GM18498 (cell line): ENCODE results near the gene MREG.
"Not testable (repeated sequence)": the region's sequence is repeated elsewhere in the genome, so short reads cannot be mapped to it uniquely, and the experiment has no call there.

Source experiments
- ATAC-seq: cut with Tn5 transposase; IDR thresholded peaks from one replicate; pipeline ENCODE4 v1.9.1; 2021; ENCODE audit warnings: mild to moderate bottlenecking, moderate library complexity; ENCODE audit not compliant: unreplicated experiment

The MREG gene

DNA sequence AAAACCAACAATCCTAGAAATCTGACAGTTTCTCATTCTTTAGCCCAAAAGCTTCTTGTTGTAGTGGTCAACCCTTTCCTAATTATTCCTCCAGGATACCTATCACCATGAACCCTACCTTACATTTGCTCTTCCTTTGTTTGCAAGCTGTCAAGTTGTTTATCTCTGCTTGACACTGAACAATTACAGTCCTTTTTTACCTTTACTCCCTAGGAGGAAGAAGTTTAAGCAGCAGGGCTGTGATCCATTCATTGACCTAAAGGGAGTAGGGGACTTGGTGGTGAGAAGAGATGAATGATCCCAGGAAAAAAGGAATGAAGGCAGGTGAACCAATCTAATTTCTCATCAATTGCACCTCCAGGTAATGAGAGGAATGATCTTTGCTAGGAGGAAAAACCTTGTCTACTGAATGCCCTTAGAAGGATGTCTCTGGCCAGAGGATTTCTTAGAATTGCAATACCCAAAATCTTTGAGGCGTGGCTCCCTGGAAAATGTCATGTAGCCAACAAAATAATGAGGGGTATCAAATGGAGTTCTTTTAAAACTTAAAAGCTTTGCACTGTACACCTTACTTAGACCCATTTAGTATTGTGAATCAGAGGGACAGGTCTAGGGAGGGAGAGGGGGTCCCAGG, 47.7 kb downstream of the MREG start:
- no peak for ATAC-seq

DNA sequence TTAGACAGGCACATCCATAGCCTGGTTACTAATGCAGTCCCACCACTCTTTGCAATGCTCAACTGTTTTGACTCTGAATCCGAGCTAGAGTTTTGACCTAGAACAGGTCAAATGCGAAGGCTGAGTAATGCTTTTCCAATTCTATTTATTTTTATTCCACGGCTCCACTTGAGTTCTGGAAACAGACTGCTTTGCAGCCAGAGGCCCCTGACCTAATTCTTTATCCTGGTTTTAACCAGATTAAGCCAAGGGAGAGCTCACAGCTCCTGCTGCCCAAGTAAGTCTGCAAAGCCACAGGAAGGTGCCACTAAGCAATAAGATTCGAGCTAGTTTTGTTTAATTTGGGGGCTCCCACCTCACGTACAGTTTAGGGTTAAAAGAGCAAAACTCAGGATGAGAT, 51.4 kb downstream of the MREG start:
- ATAC-seq, result no peak

- ATAC-seq, result no peak
Observed at GRCh38 chr2:215958257-215958656, 55.1 kb downstream of the MREG start.

DNA sequence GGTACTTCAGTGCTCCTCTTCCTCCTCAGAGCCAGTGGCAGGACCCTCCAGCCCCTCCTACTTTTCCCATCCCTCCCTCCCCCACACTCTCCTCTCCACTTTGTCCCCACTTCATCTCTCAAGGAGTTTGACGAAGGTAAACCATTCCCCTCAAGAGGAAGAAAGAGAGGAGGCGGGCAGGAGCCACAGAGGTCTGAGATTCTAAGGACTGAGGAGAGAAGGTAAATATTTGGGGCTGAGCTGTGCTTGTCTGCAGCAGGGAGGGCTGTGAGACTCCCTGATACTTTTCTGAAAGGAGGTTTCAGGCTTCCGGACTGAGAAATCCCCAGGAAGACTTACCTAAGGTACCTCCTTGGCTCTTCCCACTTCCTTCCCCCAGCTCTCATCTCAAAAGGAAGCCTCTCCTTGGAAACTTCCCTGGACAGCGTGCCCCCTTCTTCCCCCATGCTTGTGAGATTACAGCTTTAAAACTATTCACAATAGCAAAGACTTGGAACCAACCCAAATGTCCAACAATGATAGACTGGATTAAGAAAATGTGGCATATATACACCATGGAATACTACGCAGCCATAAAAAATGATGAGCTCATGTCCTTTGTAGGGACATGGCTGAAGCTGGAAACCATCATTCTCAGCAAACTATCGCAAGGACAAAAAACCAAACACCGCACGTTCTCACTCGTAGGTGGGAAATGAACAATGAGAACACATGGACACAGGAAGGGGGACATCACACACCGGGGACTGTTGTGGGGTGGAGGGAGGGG, 55.8 kb downstream of the MREG start:
- not testable (repeated sequence) for ATAC-seq

DNA sequence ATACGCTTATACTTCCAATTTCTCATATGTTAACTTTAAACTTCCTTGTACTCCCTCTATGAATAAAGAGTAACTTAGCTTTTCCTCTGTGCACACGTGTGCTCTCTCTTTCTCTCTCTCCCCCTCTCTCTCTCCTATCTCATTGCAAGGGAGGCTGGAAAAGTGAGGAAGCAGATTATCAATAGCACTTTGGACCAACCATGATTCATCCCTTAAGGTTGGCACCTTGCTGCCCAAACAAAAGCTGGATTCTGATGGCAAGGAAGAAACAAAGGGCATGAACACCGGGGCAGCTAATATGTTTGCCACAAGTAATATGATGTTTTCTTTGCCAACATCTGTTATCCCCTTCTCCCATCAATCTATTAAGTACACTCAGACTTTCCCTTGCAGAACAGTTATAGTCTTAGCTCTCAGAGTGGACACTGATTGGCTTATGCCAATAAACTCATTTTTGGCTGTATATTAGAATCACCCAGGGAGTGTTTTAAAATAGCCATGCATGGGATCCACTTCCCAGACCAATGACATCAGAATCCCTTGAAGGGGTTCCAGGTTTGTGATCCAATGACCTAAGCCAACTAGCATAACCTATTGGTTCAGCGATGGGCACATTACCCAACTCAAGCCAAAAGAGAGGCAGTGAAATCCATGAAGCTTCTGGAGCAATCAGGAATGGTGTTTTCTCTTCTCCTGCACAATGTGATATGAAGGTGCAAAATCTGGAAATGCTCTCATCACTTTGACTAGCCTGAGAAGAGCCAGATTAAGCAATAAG, 60.3 kb downstream of the MREG start:
- ATAC-seq, result no peak

GRCh38 chr2:215951558-215951957, 61.8 kb downstream of the MREG start:
- ATAC-seq, result no peak

DNA sequence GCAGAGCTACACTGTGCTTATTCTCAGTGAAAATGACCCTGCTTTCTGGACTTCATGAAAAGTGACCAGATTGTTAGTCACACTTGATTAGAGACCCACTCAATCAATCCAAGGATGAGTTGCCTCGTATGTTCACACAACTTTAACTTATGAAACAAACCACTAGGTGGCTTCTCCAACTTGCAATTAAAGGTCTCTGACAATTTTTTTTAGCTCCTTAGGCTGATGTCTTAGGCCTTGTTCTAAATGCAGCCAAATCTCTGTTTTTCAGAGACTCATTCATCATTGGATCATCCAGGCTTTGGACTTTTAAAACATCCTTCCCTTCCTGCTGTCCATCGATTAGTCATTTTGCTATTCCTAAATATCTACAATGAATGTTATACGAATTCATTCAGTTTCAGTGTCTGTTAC, 63.4 kb downstream of the MREG start:
- ATAC-seq, result peak; percentile 78

DNA sequence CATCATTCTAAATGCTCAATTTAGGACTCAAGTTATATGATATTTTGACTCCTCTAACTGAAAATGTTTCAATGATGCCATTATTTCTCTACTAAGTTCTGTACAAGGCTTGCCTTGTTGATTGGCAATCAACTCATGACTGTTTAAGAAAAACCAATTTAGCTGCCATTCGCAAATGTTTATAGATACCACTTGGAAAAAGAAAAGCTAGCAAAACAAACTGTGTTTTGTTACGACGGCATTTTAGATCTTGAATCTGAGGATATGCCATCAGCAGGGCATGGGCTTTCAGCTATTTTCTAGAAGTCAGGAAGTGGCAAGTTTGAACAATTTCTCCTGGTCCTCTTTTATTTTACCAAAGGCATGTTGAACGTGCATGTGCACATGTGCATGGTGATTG, 65.3 kb downstream of the MREG start:
- ATAC-seq, result no peak

- no peak for ATAC-seq
Observed at GRCh38 chr2:215946586-215946985, 66.8 kb downstream of the MREG start.

DNA sequence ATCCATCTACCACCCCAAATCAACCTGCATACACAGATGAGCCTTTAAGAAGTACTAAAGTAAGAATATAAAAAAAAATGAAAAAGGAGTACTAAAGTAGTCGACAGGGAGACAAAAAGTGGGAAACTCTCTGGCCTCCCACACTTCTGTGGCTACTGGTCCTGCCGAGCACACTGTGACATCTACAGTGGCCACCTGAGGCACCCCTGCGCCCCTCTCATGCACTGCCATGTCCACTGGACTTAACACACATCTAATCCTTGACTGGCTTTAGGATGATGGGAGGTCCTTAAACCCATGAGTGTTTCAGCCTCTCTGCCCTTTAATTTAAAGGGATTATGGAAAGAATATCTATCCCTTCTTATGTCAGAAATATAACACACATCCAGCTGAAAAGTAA, 71.2 kb downstream of the MREG start:
- no peak for ATAC-seq

GRCh38 chr2:215941726-215942125, 71.6 kb downstream of the MREG start:
- ATAC-seq, result no peak

- ATAC-seq, result no peak
Observed at GRCh38 chr2:215940645-215941184, 72.6 kb downstream of the MREG start.

DNA sequence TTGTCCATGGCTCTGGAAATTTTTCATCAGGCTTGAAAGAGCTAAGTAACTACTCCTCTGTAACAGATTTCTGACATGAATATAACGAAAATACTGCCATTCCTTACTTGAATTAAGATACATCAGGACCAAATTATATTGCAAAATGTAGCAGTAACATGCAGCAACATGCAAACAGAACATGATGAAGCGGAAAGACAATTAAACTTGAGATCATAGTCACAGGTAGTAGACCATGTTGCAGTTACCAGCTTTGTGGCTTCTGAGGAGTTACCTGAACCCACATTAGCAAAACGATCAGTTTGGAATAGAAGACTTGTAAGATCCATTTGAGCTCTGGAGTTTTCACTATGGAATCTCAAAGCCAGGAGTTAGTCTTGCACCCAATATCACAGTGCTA, 76.2 kb downstream of the MREG start:
- ATAC-seq, result no peak

- no peak for ATAC-seq
Observed at GRCh38 chr2:215933151-215933550, 80.2 kb downstream of the MREG start.

GRCh38 chr2:215931256-215931903, 82.0 kb downstream of the MREG start:
- peak; percentile 86 for ATAC-seq

DNA sequence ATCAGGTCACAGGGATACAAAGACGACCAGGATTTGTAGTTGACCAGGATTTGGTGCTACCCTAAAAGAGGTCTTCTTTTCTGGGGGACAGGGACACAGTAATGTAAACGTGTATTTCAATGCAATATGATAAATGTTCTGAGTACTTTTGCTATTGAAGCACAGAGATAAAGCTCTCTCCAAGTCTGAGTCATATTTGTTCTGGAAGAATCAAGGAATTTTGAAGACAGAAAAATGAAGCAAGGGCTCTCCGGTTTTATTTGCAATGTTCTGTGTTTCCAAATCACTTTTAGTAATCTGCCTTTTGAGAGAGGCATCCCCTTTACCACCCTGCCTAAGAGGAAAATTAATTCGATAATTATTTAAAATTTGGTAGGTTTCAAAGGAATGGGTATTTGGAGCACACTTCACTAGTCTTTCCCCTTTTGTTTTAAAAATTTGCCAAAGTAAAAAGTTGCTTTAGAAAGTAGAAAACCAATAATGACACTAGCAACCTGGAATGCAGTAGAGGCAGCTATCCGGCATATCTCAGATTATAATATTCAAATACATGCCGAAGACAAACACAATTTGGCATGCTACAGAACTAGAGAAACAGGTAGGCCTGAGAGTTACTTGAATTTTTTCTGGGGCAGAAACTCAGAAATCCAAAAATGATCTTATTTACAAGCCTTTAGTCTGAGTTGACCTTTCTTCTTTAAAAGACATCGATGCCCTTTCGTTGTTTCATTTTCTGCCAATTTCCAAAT, 82.7 kb downstream of the MREG start:
- no peak for ATAC-seq

DNA sequence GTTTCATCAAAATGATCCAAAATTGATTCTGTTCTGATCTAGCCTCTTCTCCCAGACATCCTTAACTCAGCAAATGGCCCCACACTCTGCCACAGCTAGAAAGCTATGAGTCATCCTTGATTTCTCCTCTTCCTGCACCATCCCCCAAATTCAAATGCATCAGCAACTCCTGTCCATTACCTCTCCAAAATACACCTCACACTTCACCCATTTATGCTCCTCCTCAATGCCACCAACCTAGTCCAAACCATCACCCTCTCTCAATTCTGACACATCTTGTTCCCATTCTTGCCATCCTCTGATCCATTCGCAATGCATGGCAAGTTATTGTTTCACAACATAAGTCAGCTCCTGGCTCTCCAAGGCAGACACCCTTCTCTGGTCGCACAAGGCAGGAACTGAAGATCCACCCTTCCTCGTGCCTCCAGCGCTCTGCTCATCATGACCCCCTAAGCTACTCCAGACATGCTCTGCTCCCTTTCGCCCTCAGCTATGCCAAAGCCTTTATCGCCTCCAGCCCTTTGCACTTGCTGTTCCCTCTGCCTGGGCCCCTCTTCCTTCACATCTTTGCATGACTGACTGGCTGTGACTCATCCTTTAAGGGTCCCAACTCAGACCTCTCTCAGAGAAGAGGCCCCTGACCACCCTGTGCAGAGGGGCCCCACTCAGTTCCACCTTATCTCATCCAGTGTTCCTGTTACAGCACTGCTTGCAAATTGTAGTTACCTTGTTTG, 83.6 kb downstream of the MREG start:
- no peak for ATAC-seq

GRCh38 chr2:215928086-215928485, 85.3 kb downstream of the MREG start:
- no peak for ATAC-seq

DNA sequence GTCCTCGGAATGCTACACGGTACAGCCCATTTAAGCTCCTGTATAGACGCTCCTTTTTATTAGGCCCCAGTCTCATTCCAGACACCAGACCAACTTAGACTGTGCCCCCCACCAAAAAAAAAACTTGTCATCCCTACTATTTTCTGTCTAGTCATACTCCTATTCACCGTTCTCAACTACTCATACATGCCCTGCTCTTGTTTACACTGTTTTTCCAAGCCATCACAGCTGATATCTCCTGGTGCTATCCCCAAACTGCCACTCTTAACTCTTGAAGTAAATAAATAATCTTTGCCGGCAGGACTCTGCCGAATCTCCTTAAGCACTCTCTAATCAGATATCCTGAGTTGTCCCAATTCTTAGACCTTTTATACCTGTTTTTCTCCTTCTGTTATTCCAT, 86.4 kb downstream of the MREG start:
- ATAC-seq, result not testable (repeated sequence)

- no peak for ATAC-seq
Observed at GRCh38 chr2:215921895-215922294, 91.5 kb downstream of the MREG start.
